Heart right ventricle (tissue), 16 donors: Measurements from ENCODE around the gene ZNF254. TPM values are rescaled to one million over a fixed set of nuclear protein-coding genes. Genes with fewer than 3 reads are reported as not detected.

ENCODE experiments used
- ATAC-seq, 8 donors: fragments of 200-7000 bp; cut with Tn5 transposase; one replicate each; pipeline ENCODE4 v1.9.1; 2020; ENCODE audit warnings: mild to moderate bottlenecking in 8 of 8, moderate library complexity in 8 of 8, moderate number of reproducible peaks in 1 of 8
- DNase-seq, 2 donors: peaks; one replicate each; pipeline ENCODE4 v3.0.0-alpha.2; 2020
- H3K27ac ChIP-seq, 10 donors: fragments of 200-600 bp; sonication (generic) in 2 of 10; one replicate each; pipeline versions ENCODE4 v1.5.0 to v1.8.0; 2020 to 2022; ENCODE audit warnings: mild to moderate bottlenecking in 3 of 10
- H3K27me3 ChIP-seq, 7 donors: fragments of 200-600 bp; one replicate each; pipeline ENCODE4 v1.8.0; 2021 to 2022; ENCODE audit warnings: mild to moderate bottlenecking in 2 of 7
- H3K36me3 ChIP-seq, 9 donors: fragments of 200-600 bp; sonication (generic) in 1 of 9; one replicate each; pipeline versions ENCODE4 v1.5.0 to v1.8.0; 2020 to 2022; ENCODE audit warnings: mild to moderate bottlenecking in 2 of 9
- H3K4me1 ChIP-seq, 9 donors: fragments of 200-600 bp; sonication (generic) in 1 of 9; one replicate each; pipeline versions ENCODE4 v1.5.0 to v1.8.0; 2020 to 2022; ENCODE audit warnings: mild to moderate bottlenecking in 4 of 9
- H3K4me3 ChIP-seq, 10 donors: fragments of 200-600 bp; sonication (generic) in 2 of 10; one replicate each; pipeline versions ENCODE4 v1.5.0 to v1.8.0; 2020 to 2022; ENCODE audit warnings: mild to moderate bottlenecking in 7 of 10, moderate library complexity in 2 of 10
- H3K9me3 ChIP-seq, 11 donors: fragments of 200-600 bp in 10 of 11; sonication (generic) in 2 of 11; one replicate each; pipeline versions ENCODE4 v1.5.0 to v1.8.0; 2013 to 2022; ENCODE audit warnings: mild to moderate bottlenecking in 2 of 11, control low read depth in 1 of 11, moderate library complexity in 1 of 11
- CTCF ChIP-seq, 9 donors: fragments of 200-600 bp; sonication (generic) in 2 of 9; IDR thresholded peaks; one replicate each; pipeline versions ENCODE4 v1.5.0 to v1.8.0; 2021 to 2022; ENCODE audit warnings: antibody characterized with exemption in 9 of 9, mild to moderate bottlenecking in 5 of 9, moderate library complexity in 1 of 9
- WGBS, 2 donors: extraction: QIAGEN DNeasy Blood & Tissue Kit; methylation state at CpG; one replicate each; pipeline ENCODE4 v1.1.7; 2013; ENCODE audit warnings: inconsistent platforms in 1 of 2; 5-methylcytosine and 5-hydroxymethylcytosine counted together
- intact Hi-C, 10 donors: fragments of 100-400 bp; cut with DNase I; formaldehyde crosslinking; loops; one replicate each; pipeline versions ENCODE4 v1.11.1 to v1.14.2; 2022
- polyA plus RNA-seq, 2 donors: library from polyadenylated mRNA; stranded (reverse); fragments of 200-250 nt; gene quantifications; one replicate each; pipeline ENCODE4 v1.2.3, GENCODE V29; 2013
- total RNA-seq, 10 donors: library from RNA; stranded (reverse); fragmentation: NEBNext Ultra II Directional in 3 of 10; extraction: Animal tissue kit (Norgen Biotek cat#: 25700) in 3 of 10; gene quantifications; one replicate each; pipeline versions ENCODE4 v1.2.1 to v1.2.4, GENCODE V29; 2021 to 2023
- donor health status: Arrhythmogenic right ventricular cardiomyopathy.
- donor health status: ischemic (EF 13 %, LVEDD 7.1; RV severe dilation, severe dysfunction).
- donor health status: healthy with polysubstance abuse.
- donor health status: DM: no; HTN: yes; CAD: no.
- donor health status: DM: no; HTN: no; CAD: no.
- donor health status: ischemic (EF 25% LVEDD 6.9; RV normal size, moderate dysfunction).
- donor health status: ischemic (EF 25% LVEDD 5.7; RV mildly dilated, moderate dysfunction).
- donor health status: healthy.
- donor health status: DM: yes; HTN: yes; CAD: no.
- donor health status: Ischemic cardiomyopathy.
- donor health status: ischemic (EF 35%, LVEDD 5.7; RV mildly dilated, moderate dysfunction).
- donor health status: nonischemic (EF 11% LVEDD 7.7; RV severe dilation, severe dysfunction).
- donor health status: DM: yes; HTN: yes; CAD: no.
- donor health status: PGD.
- donor health status: ischemic (EF 29% LVEDD 5.4; RV normal size, mild dysfunction).
- donor health status: nonischemic (EF 23%, LVEDD 6.1; RV moderate dilation, normal function).

Gene ZNF254
- total and polyA plus RNA-seq, 12 donors: 2.3 to 14.5 (median 11.4) TPM

- Histone ChIP-seq H3K4me1 (no peaks in the 10 kb centered on the region), H3K36me3 (peaks cover 0 to 95% (median 46%) of the 10 kb centered on the region in 9 donors), H3K27ac (no peak overlapping the region), H3K4me3 (no peak overlapping the region), H3K9me3 (no peaks in the 10 kb centered on the region), H3K27me3 (no peaks in the 10 kb centered on the region)
- ATAC-seq: no peak
- 95 to 99% methylated on average over 10 of the region's 10 CpGs for WGBS, 2 donors
- no peak for DNase-seq
- intact Hi-C loops: no loop called here
- TF ChIP-seq CTCF (IDR thresholded peaks at IDR 0.05): no peak
These were observed 38.7 kb upstream of the ZNF254 start for GRCh38 chr19:24048261-24048660.

- DNase-seq (no peak), ATAC-seq (no peak)
- H3K9me3 ChIP-seq: no peaks in the 10 kb centered on the region
- 98 to 100% methylated on average over 1 of the region's 1 CpG for WGBS, 2 donors
- H3K36me3 ChIP-seq: peaks cover 0 to 98% (median 54%) of the 10 kb centered on the region in 9 donors
- H3K27me3 ChIP-seq: no peaks in the 10 kb centered on the region
- no peaks in the 10 kb centered on the region for H3K4me1 ChIP-seq
- no peak overlapping the region for H3K4me3 ChIP-seq
- intact Hi-C loops: no loop called here
- TF ChIP-seq CTCF (IDR thresholded peaks at IDR 0.05): no peak
- no peak overlapping the region for H3K27ac ChIP-seq
These were observed 37.5 kb upstream of the ZNF254 start for GRCh38 chr19:24049537-24049936.

- WGBS, 2 donors: 96 to 97% methylated on average over 4 of the region's 4 CpGs
- peaks cover 0 to 100% (median 51%) of the 10 kb centered on the region in 9 donors for H3K36me3 ChIP-seq
- no peaks in the 10 kb centered on the region for H3K4me1 ChIP-seq
- DNase-seq (no peak), ATAC-seq (no peak)
- H3K9me3 ChIP-seq: no peaks in the 10 kb centered on the region
- no peaks in the 10 kb centered on the region for H3K27me3 ChIP-seq
- no peak for TF ChIP-seq CTCF (IDR thresholded peaks at IDR 0.05)
- no peak overlapping the region for H3K27ac ChIP-seq
- intact Hi-C loops: no loop called here
- H3K4me3 ChIP-seq: no peak overlapping the region
These were observed 35.5 kb upstream of the ZNF254 start for GRCh38 chr19:24051516-24051915.

- no peak overlapping the region for H3K27ac ChIP-seq
- H3K4me1 ChIP-seq: no peaks in the 10 kb centered on the region
- 87 to 90% methylated on average over 3 of the region's 3 CpGs for WGBS, 2 donors
- DNase-seq (no peak), ATAC-seq (no peak)
- H3K4me3 ChIP-seq: no peak overlapping the region
- H3K27me3 ChIP-seq: no peaks in the 10 kb centered on the region
- peaks cover 0 to 100% (median 44%) of the 10 kb centered on the region in 9 donors for H3K36me3 ChIP-seq
- intact Hi-C loops: no loop called here
- no peaks in the 10 kb centered on the region for H3K9me3 ChIP-seq
- TF ChIP-seq CTCF (IDR thresholded peaks at IDR 0.05): no peak
These were observed 34.2 kb upstream of the ZNF254 start for GRCh38 chr19:24052811-24053210.
